ENCODE measurements around the gene COQ2.

DNA sequence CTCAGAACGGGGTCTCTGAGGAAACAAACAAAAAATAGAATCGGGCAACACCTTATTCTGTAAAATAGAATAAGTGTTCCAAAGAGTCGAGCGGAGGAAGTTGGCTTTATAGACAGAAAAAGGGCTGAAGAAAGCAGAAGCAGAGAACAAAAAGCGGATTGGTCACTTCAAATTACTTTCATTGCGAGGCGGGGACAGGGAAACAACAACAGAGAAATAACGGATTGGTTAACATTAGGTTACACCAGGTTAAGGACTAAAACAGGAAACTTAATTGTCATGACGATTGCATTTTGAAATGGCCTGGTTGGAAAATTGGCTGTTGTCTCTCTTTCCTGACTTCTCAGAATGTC lies 433 bp upstream of the COQ2 start:
- TF ChIP-seq, protein P1, sequence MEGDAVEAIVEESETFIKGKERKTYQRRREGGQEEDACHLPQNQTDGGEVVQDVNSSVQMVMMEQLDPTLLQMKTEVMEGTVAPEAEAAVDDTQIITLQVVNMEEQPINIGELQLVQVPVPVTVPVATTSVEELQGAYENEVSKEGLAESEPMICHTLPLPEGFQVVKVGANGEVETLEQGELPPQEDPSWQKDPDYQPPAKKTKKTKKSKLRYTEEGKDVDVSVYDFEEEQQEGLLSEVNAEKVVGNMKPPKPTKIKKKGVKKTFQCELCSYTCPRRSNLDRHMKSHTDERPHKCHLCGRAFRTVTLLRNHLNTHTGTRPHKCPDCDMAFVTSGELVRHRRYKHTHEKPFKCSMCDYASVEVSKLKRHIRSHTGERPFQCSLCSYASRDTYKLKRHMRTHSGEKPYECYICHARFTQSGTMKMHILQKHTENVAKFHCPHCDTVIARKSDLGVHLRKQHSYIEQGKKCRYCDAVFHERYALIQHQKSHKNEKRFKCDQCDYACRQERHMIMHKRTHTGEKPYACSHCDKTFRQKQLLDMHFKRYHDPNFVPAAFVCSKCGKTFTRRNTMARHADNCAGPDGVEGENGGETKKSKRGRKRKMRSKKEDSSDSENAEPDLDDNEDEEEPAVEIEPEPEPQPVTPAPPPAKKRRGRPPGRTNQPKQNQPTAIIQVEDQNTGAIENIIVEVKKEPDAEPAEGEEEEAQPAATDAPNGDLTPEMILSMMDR (IDR thresholded peaks at IDR 0.05): no peak
- no peak for TF ChIP-seq POLR2A (IDR thresholded peaks at IDR 0.05)
